Panc1 (cell line): ENCODE measurements around the gene RIMKLA. TPM values are rescaled to one million over a fixed set of nuclear protein-coding genes. Genes with fewer than 3 reads are reported as not detected.

Experiments
- ATAC-seq: fragments of 200-7000 bp; cut with Tn5 transposase; 2 replicates; pipeline ENCODE4 v1.9.1; 2020; ENCODE audit warnings: mild to moderate bottlenecking, moderate library complexity
- BruUV-seq: library from RNA; stranded (reverse); fragments of 400-500 nt; replicated peaks from 2 replicates; lab custom pipeline; 2021; lab: Mats Ljungman, UMichigan
- CTCF ChIA-PET: fragments of 300-600 bp; sonication (Branson Sonifier 250); formaldehyde crosslinking; loops from one replicate; lab custom pipeline; 2022; ENCODE audit warnings: antibody characterized with exemption; lab: Charles Lee
- POLR2A ChIA-PET: fragments of 300-600 bp; sonication (Branson Sonifier 250); formaldehyde crosslinking; loops from one replicate; lab custom pipeline; 2022; ENCODE audit warnings: antibody characterized with exemption; lab: Charles Lee
- DNase-seq: peaks from one replicate; pipeline ENCODE4 v3.0.0-alpha.2; 2010; ENCODE audit warnings: low read depth, low spot score
- H3K27ac ChIP-seq: 2 replicates; pipeline ENCODE4 v1.5.1; 2011; ENCODE audit warnings: mild to moderate bottlenecking, low read length, inconsistent platforms
- H3K27me3 ChIP-seq: fragments of 200-500 bp; sonication (Bioruptor generic); 2 replicates; pipeline ENCODE4 v1.6.0; 2014; ENCODE audit warnings: low read length, inconsistent platforms; ENCODE audit not compliant: control insufficient read depth, insufficient read depth
- H3K36me3 ChIP-seq: fragments of 200-500 bp; sonication (Bioruptor generic); 2 replicates; pipeline ENCODE4 v1.5.1; 2014; ENCODE audit warnings: inconsistent platforms, mild to moderate bottlenecking, low read length, moderate library complexity; ENCODE audit not compliant: control insufficient read depth, insufficient read depth
- H3K4me1 ChIP-seq: 2 replicates; pipeline ENCODE4 v1.5.1; 2011; ENCODE audit warnings: inconsistent platforms, mild to moderate bottlenecking, low read length, moderate library complexity; ENCODE audit not compliant: control insufficient read depth, insufficient read depth
- H3K4me3 ChIP-seq, 2 experiments: 2 replicates each; pipeline ENCODE4 v1.5.1; 2011 to 2012; ENCODE audit warnings: low read depth in 2 of 2, low read length in 2 of 2, mild to moderate bottlenecking in 2 of 2, inconsistent platforms in 1 of 2, moderate library complexity in 1 of 2
- H3K9me3 ChIP-seq: fragments of 200-500 bp; sonication (Bioruptor generic); 2 replicates; pipeline ENCODE4 v1.5.1; 2014; ENCODE audit warnings: low read depth, mild to moderate bottlenecking, inconsistent platforms, low read length, moderate library complexity; ENCODE audit not compliant: control insufficient read depth, insufficient read depth
- POLR2AphosphoS5 ChIP-seq: IDR thresholded peaks from 2 replicates; pipeline ENCODE4 v1.6.1; 2012; ENCODE audit warnings: mild to moderate bottlenecking, low read depth, low read length, moderate library complexity
- SIN3A ChIP-seq: IDR thresholded peaks from 2 replicates; pipeline ENCODE4 v1.6.1; 2012; ENCODE audit warnings: low read depth, mild to moderate bottlenecking, low read length, moderate library complexity, borderline replicate concordance; ENCODE audit not compliant: insufficient read depth
- TCF7L2 ChIP-seq: IDR thresholded peaks from 2 replicates; pipeline ENCODE4 v1.6.1; 2011; ENCODE audit warnings: mild to moderate bottlenecking, low read depth, low read length, inconsistent platforms
- in situ Hi-C: cut with HindIII; loops from 2 replicates; pipeline ENCODE4 v1.10.0; 2016; ENCODE audit warnings: low sequenced_read_pairs, low pct_unique_long_range_greater_than_20kb
- intact Hi-C: fragments of 100-400 bp; cut with micrococcal nuclease; formaldehyde crosslinking; loops from one replicate; pipeline ENCODE4 v1.10.0; 2022; ENCODE audit not compliant: unreplicated experiment
- total RNA-seq: library from RNA; stranded (reverse); gene quantifications from one replicate; pipeline ENCODE4 v1.2.1, GENCODE V29; 2021; ENCODE audit not compliant: unreplicated experiment
- TF ChIP-seq, protein P1 (sequence below), 2 experiments: IDR thresholded peaks; 2 replicates each; pipeline ENCODE4 v1.6.1; 2011 to 2012; ENCODE audit warnings: low read depth in 2 of 2, control low read depth in 1 of 2, low read length in 1 of 2, mild to moderate bottlenecking in 1 of 2, moderate library complexity in 1 of 2; ENCODE audit not compliant: insufficient read depth in 1 of 2
- TF ChIP-seq, protein P2 (sequence below): fragments of 450-650 bp; IDR thresholded peaks from 2 replicates; pipeline ENCODE4 v1.5.1; 2017; ENCODE audit warnings: mild to moderate bottlenecking

Gene RIMKLA
- total RNA-seq, 1 experiment from 2014 or later, result 13.6 TPM

DNA sequence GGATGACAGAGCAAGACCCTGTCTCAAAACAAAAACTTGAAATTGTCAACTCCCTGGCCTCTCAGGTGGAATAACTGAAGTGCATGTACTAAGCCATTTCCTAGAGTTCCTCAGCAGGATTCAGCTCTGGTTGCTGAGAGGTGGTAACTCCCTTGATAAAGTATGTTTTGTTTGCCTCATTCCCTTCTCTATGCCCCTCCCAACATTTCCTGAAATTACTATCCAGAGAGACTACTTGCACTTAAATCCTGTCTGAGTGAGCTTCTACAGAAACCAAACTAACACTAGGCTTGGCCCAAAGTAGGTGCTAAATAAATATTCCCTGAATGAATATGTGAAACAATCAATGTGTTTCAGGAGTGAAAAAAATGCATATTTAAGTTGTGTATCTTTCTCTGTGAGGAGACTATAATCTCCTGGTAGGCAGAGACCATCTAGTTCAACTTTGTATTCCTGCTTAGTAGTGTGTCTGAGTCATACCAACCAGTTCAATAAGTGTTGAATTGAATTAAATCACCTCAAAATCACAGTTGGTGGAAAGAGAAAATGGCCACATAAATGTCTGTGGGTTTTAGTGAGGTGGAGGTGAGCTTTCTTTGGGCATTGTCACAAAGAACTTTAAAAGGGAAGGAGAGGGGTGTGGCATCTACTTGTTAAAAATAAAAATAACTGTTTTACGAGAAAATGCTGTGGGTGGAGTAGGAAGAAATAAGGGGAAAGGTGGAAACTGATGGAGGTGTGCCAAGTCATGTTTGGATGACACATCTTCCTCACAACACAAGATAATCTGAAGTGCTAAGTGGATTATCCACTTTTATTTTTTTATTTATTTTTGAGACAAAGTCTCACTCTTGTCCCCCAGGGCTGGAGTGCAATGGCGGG, 12.6 kb downstream of the RIMKLA start:
- DNase-seq, result no peak
- ChIA-PET CTCF (no interaction called here), POLR2A (no interaction called here)
- H3K4me1 ChIP-seq, result no peaks in the 10 kb centered on the region
- no TSS peak for BruUV-seq
- TF ChIP-seq, protein P1, sequence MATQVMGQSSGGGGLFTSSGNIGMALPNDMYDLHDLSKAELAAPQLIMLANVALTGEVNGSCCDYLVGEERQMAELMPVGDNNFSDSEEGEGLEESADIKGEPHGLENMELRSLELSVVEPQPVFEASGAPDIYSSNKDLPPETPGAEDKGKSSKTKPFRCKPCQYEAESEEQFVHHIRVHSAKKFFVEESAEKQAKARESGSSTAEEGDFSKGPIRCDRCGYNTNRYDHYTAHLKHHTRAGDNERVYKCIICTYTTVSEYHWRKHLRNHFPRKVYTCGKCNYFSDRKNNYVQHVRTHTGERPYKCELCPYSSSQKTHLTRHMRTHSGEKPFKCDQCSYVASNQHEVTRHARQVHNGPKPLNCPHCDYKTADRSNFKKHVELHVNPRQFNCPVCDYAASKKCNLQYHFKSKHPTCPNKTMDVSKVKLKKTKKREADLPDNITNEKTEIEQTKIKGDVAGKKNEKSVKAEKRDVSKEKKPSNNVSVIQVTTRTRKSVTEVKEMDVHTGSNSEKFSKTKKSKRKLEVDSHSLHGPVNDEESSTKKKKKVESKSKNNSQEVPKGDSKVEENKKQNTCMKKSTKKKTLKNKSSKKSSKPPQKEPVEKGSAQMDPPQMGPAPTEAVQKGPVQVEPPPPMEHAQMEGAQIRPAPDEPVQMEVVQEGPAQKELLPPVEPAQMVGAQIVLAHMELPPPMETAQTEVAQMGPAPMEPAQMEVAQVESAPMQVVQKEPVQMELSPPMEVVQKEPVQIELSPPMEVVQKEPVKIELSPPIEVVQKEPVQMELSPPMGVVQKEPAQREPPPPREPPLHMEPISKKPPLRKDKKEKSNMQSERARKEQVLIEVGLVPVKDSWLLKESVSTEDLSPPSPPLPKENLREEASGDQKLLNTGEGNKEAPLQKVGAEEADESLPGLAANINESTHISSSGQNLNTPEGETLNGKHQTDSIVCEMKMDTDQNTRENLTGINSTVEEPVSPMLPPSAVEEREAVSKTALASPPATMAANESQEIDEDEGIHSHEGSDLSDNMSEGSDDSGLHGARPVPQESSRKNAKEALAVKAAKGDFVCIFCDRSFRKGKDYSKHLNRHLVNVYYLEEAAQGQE (IDR thresholded peaks at IDR 0.05; ENCODE audit: insufficient read depth in 1 of 2, low read depth in 2 of 2, low read length in 1 of 2), result no peak
- H3K27ac ChIP-seq, result no peak overlapping the region
- in situ Hi-C loops (no loop called here), intact Hi-C loops (no loop called here)
- no peaks in the 10 kb centered on the region for H3K27me3 ChIP-seq
- ATAC-seq, result no peak
- no peaks in the 10 kb centered on the region for H3K36me3 ChIP-seq
- no peak overlapping the region for H3K4me3 ChIP-seq
- H3K9me3 ChIP-seq, result no peaks in the 10 kb centered on the region

DNA sequence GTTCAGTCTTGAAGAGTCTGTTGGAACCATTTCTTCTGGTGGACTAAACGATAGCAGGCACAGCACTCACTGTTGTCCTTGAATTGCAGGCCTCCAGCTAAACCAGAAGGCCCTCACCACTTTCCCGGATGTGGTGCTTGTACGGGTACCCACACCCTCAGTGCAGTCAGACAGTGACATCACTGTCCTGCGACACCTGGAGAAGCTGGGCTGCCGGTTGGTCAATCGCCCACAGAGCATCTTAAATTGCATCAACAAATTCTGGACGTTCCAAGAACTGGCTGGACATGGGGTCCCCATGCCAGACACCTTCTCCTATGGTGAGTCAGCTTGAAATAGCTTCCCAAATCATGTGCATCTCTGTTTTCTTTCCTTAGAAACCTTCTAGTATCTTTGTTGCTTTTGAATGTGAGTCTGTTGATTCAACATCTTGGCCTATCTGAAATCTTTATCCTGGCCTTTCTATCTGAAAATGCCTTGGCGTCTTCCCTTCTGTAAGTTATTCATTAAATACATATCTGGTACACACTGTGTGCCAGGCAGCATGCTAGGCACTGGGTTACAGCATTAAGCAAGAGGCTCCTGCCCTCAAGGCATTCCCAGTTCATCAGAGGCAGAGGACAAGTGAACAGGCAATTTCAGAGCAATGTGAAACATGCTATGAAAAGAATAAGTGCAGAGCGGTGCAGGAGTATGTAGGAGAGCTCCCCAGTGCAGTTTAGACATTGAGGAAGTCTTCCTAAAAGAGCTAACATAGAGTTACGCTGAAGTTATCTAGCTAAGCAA, 18.9 kb downstream of the RIMKLA start:
- in situ Hi-C loops, result no loop called here
- H3K36me3 ChIP-seq, result no peaks in the 10 kb centered on the region
- ATAC-seq (no peak), DNase-seq (no peak)
- H3K4me3 ChIP-seq, result no peak overlapping the region
- POLR2A ChIA-PET, result no interaction called here
- no peak overlapping the region for H3K27ac ChIP-seq
- intact Hi-C loops, result no loop called here
- CTCF ChIA-PET, result no interaction called here
- BruUV-seq, result no TSS peak
- H3K27me3 ChIP-seq, result no peaks in the 10 kb centered on the region
- H3K4me1 ChIP-seq, result no peaks in the 10 kb centered on the region
- H3K9me3 ChIP-seq, result no peaks in the 10 kb centered on the region
- TF ChIP-seq, protein P2, sequence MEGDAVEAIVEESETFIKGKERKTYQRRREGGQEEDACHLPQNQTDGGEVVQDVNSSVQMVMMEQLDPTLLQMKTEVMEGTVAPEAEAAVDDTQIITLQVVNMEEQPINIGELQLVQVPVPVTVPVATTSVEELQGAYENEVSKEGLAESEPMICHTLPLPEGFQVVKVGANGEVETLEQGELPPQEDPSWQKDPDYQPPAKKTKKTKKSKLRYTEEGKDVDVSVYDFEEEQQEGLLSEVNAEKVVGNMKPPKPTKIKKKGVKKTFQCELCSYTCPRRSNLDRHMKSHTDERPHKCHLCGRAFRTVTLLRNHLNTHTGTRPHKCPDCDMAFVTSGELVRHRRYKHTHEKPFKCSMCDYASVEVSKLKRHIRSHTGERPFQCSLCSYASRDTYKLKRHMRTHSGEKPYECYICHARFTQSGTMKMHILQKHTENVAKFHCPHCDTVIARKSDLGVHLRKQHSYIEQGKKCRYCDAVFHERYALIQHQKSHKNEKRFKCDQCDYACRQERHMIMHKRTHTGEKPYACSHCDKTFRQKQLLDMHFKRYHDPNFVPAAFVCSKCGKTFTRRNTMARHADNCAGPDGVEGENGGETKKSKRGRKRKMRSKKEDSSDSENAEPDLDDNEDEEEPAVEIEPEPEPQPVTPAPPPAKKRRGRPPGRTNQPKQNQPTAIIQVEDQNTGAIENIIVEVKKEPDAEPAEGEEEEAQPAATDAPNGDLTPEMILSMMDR, result no peak
- TF ChIP-seq, protein P1 (IDR thresholded peaks at IDR 0.05; ENCODE audit: insufficient read depth in 1 of 2, low read depth in 2 of 2, low read length in 1 of 2), result no peak
- TF ChIP-seq TCF7L2 (no peak), POLR2AphosphoS5 (no peak), SIN3A (no peak)
